Head of caudate nucleus (tissue), 42 donors: ENCODE data around the gene HPS4.
"Not testable (repeated sequence)": the region's sequence is repeated elsewhere in the genome, so short reads cannot be mapped to it uniquely, and the experiment has no call there.

Experiments used
- DNase-seq, 42 donors: peaks; one replicate each; pipeline versions ENCODE4 v3.0.0 to v3.0.0-alpha.2; 2020 to 2021; ENCODE audit warnings: mixed read lengths in 7 of 42
- intact Hi-C: fragments of 100-400 bp; cut with DNase I; formaldehyde crosslinking; loops from one replicate; pipeline ENCODE4 v1.15.0; 2022

The HPS4 gene

GRCh38 chr22:26433805-26434204 lies 49.8 kb downstream of the HPS4 start:
- peak in 1 of 42 donors; percentile 2 for DNase-seq
- intact Hi-C loops, result no loop called here

- intact Hi-C loops, result no loop called here
- peak in 1 of 42 donors; percentile 3 for DNase-seq
These were observed 50.8 kb downstream of the HPS4 start for GRCh38 chr22:26432619-26433311.

GRCh38 chr22:26431261-26431995 lies 52.2 kb downstream of the HPS4 start:
- DNase-seq, result peak in 1 of 42 donors; percentile 1
- intact Hi-C loops, result no loop called here

- intact Hi-C loops, result no loop called here
- no peak for DNase-seq
These were observed 53.0 kb downstream of the HPS4 start for GRCh38 chr22:26430600-26430999.

GRCh38 chr22:26429458-26430286 lies 53.9 kb downstream of the HPS4 start:
- intact Hi-C loops, result no loop called here
- no peak for DNase-seq

- peak; percentile 27 to 91 (median 74) for DNase-seq
These were observed 54.8 kb downstream of the HPS4 start, which contains the start of gene ASPHD2 for GRCh38 chr22:26428515-26429457. Gene ASPHD2, plus strand, starts transcription at chr22:26429260. Its CDS starts 4,356 bp downstream, at chr22:26433616.

GRCh38 chr22:26426924-26427323 lies 56.7 kb downstream of the HPS4 start:
- intact Hi-C loops, result no loop called here
- no peak for DNase-seq

More at GRCh38 chr22:26428515-26429457, 54.8 kb downstream of the HPS4 start, which contains the start of gene ASPHD2:
- intact Hi-C loops, result no loop called here

- intact Hi-C loops, result no loop called here
These were observed 65.0 kb downstream of the HPS4 start for GRCh38 chr22:26418620-26419019.

GRCh38 chr22:26417406-26417805 lies 66.2 kb downstream of the HPS4 start:
- intact Hi-C loops, result no loop called here
- DNase-seq, result no peak

More at GRCh38 chr22:26418620-26419019, 65.0 kb downstream of the HPS4 start:
- DNase-seq, result no peak

- peak in 8 of 42 donors; percentile 28 to 66 (median 42) for DNase-seq
- intact Hi-C loops, result no loop called here
These were observed 66.8 kb downstream of the HPS4 start for GRCh38 chr22:26416670-26417276.

GRCh38 chr22:26416256-26416655 lies 67.3 kb downstream of the HPS4 start:
- intact Hi-C loops, result no loop called here
- peak in 21 of 42 donors; percentile 25 to 84 (median 62) for DNase-seq

GRCh38 chr22:26414347-26414746 lies 69.2 kb downstream of the HPS4 start:
- intact Hi-C loops, result no loop called here
- no peak for DNase-seq

GRCh38 chr22:26410386-26410785 lies 73.2 kb downstream of the HPS4 start:
- DNase-seq, result peak in 5 of 42 donors; percentile 30 to 69 (median 52)
- intact Hi-C loops, result no loop called here

GRCh38 chr22:26409719-26410335 lies 73.8 kb downstream of the HPS4 start:
- DNase-seq, result peak in 24 of 42 donors; percentile 29 to 82 (median 58)

GRCh38 chr22:26408562-26409220 lies 74.9 kb downstream of the HPS4 start:
- DNase-seq, intact Hi-C loops: not testable (repeated sequence)

More at GRCh38 chr22:26409719-26410335, 73.8 kb downstream of the HPS4 start:
- intact Hi-C loops, result no loop called here

- intact Hi-C loops, result no loop called here
- peak in 6 of 42 donors; percentile 30 to 53 (median 41) for DNase-seq
These were observed 77.5 kb downstream of the HPS4 start for GRCh38 chr22:26406118-26406517.
